BLaER1 treated with 17β-estradiol and CSF1 and Interleukin-3, amounts not matched to agents 10 nM and 100 nM (cell line): ENCODE data around the gene NDUFC2.

Experiments used
- H3K27ac ChIP-seq, 11 experiments: shearing (Covaris generic); formaldehyde crosslinking; 2 replicates each; pipeline ENCODE4 v1.8.1; 2022
- H3K27me3 ChIP-seq, 11 experiments: shearing (Covaris generic); formaldehyde crosslinking; 2 replicates each; pipeline ENCODE4 v1.8.1; 2022
- H3K36me3 ChIP-seq, 11 experiments: shearing (Covaris generic); formaldehyde crosslinking; 2 replicates each; pipeline ENCODE4 v1.8.1; 2022
- H3K4me1 ChIP-seq, 10 experiments: shearing (Covaris generic); formaldehyde crosslinking; 2 replicates each; pipeline ENCODE4 v1.8.1; 2022
- H3K4me2 ChIP-seq, 11 experiments: shearing (Covaris generic); formaldehyde crosslinking; 2 replicates each; pipeline ENCODE4 v1.8.1; 2022
- H3K4me3 ChIP-seq, 10 experiments: shearing (Covaris generic); formaldehyde crosslinking; 2 replicates each; pipeline ENCODE4 v1.8.1; 2022
- H3K9ac ChIP-seq, 11 experiments: shearing (Covaris generic); formaldehyde crosslinking; 2 replicates each; pipeline ENCODE4 v1.8.1; 2022
- H3K9me3 ChIP-seq, 11 experiments: shearing (Covaris generic); formaldehyde crosslinking; replicated peaks in 1 of 11; 2 replicates each; pipeline ENCODE4 v1.8.1; 2022
- H4K20me1 ChIP-seq, 11 experiments: shearing (Covaris generic); formaldehyde crosslinking; 2 replicates each; pipeline ENCODE4 v1.8.1; 2022
- Cebpa-rat ChIP-seq, 11 experiments: shearing (Covaris generic); IDR thresholded peaks; 2 replicates each; pipeline ENCODE4 v1.8.1; 2022

Gene NDUFC2

GRCh38 chr11:78020246-78020645 is 59.4 kb downstream of the NDUFC2 start:
- H3K9me3 ChIP-seq = no peaks in the 10 kb centered on the region
- no peaks in the 10 kb centered on the region for H4K20me1 ChIP-seq
- H3K36me3 ChIP-seq = no peaks in the 10 kb centered on the region
- H3K27me3 ChIP-seq = no peaks in the 10 kb centered on the region
- no peaks in the 10 kb centered on the region for H3K4me1 ChIP-seq
- H3K4me2 ChIP-seq = no peak overlapping the region
- no peak overlapping the region for H3K9ac ChIP-seq
- no peak overlapping the region for H3K4me3 ChIP-seq
- H3K27ac ChIP-seq = no peak overlapping the region
- TF ChIP-seq Cebpa-rat (IDR thresholded peaks at IDR 0.05) = no peak

GRCh38 chr11:78019808-78020207 is 59.9 kb downstream of the NDUFC2 start:
- H3K27me3 ChIP-seq = no peaks in the 10 kb centered on the region
- H3K4me3 ChIP-seq = no peak overlapping the region
- no peaks in the 10 kb centered on the region for H3K9me3 ChIP-seq
- H3K36me3 ChIP-seq = no peaks in the 10 kb centered on the region
- no peak overlapping the region for H3K27ac ChIP-seq
- no peak overlapping the region for H3K9ac ChIP-seq
- H3K4me1 ChIP-seq = no peaks in the 10 kb centered on the region
- no peak for TF ChIP-seq Cebpa-rat (IDR thresholded peaks at IDR 0.05)
- H3K4me2 ChIP-seq = no peak overlapping the region
- H4K20me1 ChIP-seq = no peaks in the 10 kb centered on the region
